ENCODE measurements around the gene MTNR1A.

The MTNR1A gene

GRCh38 chr4:186486172-186486571 is 69.2 kb downstream of the MTNR1A start:
- DNase-seq: no peak

GRCh38 chr4:186485561-186486062 is 69.8 kb downstream of the MTNR1A start:
- DNase-seq: no peak

- no peak for DNase-seq
Observed at GRCh38 chr4:186485150-186485549, 70.2 kb downstream of the MTNR1A start.

- no peak for DNase-seq
Observed at GRCh38 chr4:186483656-186484055, 71.7 kb downstream of the MTNR1A start.
